ENCODE data around the gene PRKACB.
"Not testable (repeated sequence)": the region's sequence is repeated elsewhere in the genome, so short reads cannot be mapped to it uniquely, and the experiment has no call there.

Gene PRKACB

DNA sequence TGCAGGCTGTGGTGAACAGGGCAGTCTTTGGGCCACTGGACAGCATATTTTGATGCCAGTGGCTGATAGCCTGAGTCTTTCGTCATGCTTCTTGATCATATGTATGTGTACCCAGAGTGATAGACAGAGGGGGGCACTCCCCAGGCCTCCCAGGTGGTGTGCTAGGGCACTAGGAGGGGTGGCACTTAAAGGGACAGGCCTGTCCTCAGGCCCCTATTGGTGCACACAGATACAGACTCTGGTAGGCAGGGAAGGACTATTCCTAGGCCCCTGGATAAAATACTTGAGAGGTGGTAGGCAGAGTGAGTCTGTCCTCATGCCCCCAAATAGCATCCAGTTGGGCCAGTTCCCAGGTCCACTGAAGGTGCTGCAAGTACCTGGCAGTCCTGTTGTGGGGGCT lies 80.8 kb downstream of the PRKACB start:
- DNase-seq: no peak

GRCh38 chr1:84225646-84226045 lies 81.6 kb downstream of the PRKACB start:
- DNase-seq: peak; percentile 66

DNA sequence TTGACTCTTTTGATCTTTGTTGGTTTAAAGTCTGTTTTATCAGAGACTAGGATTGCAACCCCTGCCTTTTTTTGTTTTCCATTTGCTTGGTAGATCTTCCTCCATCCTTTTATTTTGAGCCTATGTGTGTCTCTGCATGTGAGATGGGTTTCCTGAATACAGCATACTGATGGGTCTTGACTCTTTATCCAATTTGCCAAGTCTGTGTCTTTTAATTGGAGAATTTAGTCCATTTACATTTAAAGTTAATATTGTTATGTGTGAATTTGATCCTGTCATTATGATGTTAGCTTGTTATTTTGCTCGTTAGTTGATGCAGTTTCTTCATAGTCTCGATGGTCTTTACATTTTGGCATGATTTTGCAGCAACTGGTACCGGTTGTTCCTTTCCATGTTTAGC lies 88.6 kb downstream of the PRKACB start:
- not testable (repeated sequence) for DNase-seq

- DNase-seq: no peak
Observed at GRCh38 chr1:84236256-84236655, 92.2 kb downstream of the PRKACB start.

DNA sequence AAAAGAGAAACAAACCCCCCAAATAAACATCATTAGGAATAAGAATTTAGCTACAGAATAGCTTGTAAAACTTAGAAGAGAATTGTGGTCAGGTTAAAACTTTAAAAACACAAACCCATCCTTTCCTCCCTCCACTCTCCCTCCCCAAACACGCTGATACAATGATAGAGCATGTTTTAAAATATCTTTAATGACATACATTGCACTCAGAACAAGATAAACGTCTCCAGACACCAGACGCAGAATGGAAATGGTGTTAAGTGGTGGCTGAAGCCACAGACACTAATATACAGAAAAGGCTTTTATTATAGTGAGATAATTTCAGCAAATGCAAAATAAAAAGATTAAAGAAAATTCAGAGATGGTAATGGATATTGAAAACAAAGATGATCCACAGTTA lies 98.6 kb downstream of the PRKACB start:
- peak; percentile 42 for DNase-seq

- DNase-seq: peak; percentile 80
Observed at GRCh38 chr1:84245563-84245962, 101.5 kb downstream of the PRKACB start.

DNA sequence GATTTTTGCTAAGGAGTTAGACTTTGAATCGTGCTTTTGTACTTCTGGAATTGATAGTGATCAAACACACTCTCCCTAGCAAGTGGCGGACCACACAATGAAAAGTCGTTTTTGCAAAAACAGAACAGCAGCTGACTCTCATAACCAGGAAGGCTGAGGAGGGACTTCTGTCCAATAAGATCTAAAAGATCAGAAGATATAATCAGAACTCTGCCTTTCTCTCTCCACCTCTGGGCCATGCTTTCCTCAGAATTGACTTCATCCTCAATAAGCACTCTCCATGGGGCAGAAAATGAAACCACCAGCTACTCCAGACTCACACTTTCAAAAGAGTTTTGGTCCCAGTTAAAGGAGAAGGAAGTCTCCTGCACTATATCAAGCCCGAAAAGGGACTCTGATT lies 102.1 kb downstream of the PRKACB start:
- DNase-seq: peak; percentile 41

- DNase-seq: peak; percentile 21
Observed at GRCh38 chr1:84247425-84248220, 103.6 kb downstream of the PRKACB start.

DNA sequence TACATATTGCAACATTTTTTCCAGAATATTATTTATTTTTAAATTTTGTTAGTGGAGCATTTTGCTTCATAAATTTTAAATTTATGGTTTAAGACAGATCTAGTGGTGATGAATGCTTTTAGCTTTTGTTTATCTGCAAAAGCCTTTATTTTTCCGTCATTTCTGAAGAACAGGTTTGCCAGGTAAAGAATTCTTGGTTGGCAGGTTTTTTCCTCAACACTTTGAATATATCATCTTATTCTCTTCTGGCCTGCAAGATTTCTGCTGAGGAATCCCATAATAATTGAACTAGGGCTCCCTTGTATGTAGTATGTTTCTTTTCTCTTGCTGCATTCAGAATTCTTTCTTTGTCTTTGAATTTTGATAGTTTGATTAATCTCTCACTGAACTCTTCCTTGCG lies 106.6 kb downstream of the PRKACB start:
- DNase-seq: no peak

DNA sequence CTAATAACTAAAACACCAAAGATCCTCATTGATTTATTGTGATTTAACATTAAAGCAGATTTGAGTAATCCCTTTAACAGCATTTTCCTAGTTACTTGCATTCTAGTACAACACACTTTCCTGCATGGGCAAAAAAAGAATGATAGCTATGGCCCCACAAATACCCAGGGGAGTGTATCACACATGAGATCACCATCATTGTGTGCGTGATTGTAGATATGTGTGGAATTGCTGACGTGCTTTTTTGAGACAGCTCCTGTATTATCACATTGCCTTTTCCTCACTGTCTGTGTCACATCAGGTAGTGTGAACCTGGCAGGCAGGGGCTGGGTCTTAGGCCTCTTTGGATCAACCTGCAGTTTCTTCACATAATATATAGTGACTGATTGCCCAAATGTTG lies 109.0 kb downstream of the PRKACB start:
- no peak for DNase-seq

DNA sequence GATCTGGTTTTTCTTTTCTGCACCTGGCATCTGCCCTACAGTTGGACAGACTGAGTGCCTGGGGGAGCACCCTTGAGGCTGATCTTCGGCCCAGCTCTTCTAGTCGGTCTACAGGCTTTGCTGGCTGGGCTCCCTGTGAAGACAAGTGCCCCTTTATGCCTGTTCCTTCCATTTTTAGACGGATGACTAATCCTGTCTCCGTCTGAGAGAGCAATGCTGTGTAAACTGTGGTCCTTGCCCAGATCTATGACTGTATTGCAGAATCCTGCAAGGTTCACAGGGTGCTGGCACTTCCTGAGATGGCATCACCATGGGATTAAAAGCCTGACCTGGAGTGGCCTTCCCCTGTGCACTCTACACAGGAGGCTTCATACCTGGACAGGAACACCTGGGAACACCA lies 109.8 kb downstream of the PRKACB start:
- no peak for DNase-seq

DNA sequence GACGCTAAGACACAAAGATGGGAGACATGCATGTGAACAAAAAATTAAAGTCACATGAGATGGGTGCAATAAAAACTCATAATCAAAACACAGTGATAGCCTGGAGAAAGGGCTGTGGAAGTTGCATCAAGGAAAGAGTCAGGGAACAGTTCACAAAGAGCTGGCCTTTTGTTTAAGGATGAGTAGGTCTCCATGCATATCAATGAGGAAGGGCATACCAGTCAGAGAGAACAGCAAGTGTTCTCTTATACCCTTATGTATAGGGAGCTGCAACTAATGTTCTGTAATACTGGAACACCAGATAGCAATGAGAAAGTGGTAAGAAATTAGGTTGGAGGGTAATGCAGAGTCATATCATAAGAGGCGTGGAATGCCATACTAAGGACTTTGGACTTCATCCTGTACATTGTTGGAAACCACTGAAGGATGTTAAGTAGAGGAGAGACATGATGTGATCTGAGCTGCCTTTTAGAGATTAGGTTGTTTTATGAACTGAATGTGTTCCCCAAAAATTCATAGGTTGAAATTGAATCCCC lies 110.7 kb downstream of the PRKACB start:
- no peak for DNase-seq

- peak; percentile 77 for DNase-seq
Observed at GRCh38 chr1:84255582-84255981, 111.5 kb downstream of the PRKACB start.

- no peak for DNase-seq
Observed at GRCh38 chr1:84257617-84258016, 113.5 kb downstream of the PRKACB start.

DNA sequence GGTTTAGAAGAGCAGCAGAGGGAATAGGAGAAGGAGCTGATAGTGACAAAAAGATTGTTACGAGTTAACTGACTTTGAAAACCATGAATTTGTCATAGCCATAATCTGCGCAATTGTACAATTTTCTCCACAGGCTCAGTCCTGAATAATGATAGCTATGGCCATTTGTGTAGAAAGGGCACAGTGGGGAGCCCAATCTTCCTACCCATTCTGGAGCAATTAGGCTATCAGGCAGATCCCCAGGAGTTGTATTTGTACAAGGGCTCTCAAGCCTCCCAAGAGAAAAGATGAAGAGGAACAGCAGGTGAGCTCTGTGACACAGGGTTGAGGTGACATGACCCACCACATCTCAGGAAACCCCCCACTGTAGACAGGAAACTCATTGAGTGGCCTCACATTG lies 115.3 kb downstream of the PRKACB start:
- no peak for DNase-seq

DNA sequence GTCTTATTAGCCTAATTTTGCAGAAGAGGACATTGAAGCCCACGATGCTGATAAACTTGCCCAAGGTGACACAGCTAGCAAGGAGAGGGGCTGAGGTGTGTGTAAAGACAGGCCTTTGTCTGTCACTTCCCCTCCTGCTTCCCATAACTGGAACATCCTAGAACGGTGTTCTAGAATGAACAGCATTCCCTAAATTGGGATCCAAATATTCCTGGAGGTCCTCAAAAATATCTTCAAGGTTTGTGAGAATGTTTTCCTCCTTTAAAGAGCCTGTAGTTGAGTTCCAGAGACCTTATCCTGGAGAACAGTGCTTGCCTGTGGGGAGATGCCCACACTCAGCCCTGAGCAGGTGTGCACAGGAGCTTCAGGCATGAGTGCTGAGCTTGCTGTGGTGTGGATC lies 115.9 kb downstream of the PRKACB start:
- DNase-seq: no peak

DNA sequence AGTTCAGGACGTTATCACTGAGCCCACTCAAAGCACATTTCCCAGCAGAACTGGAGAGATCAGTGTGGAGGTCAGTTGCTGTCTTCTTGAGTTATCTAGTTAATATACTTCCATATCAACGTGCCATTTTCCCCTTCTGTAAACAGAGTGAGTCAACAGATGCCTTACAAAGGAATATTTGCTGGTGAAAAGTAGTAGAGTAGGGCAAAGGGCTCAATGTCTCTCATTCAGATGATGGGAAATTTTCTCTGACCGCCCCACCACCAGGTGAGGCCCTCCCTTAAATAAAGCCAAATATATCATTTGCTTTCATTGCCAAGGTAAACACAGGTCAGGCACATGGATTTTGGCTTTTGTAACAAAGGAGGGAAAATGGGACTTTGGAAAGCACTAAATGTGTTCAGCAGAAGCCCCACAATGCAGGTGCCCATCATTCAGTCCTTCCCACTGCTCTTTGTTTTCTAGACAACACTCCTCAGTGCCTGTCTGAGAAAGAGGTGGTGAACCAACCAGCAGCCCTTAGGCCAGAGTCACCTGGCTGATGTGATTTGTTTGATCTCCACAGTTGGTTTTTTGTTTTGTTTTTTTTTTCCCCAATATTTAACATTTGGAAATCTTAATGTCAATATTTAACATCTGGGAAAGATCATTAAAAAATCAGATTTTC lies 116.9 kb downstream of the PRKACB start:
- peak; percentile 13 for DNase-seq

DNA sequence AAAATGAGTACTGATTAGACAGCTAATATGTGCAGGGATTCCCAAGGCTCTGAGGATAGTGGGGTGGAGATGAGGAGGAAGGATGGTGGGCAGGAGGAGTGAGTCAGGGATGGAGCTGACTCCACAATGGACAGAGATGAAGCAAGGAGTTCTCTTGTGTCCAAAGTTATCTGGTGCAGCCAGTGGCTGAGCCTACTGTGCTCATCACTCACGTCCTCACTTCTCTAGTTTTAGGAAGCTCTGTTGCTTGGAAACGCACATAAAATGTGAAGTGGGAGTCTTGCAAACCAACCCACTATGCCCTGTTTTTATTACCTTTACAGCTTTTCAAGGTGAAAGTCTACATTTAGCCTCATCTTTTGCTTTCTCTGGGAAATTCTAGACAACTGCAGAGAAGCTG lies 120.9 kb downstream of the PRKACB start:
- no peak for DNase-seq

- DNase-seq: no peak
Observed at GRCh38 chr1:84265867-84266266, 121.8 kb downstream of the PRKACB start.

DNA sequence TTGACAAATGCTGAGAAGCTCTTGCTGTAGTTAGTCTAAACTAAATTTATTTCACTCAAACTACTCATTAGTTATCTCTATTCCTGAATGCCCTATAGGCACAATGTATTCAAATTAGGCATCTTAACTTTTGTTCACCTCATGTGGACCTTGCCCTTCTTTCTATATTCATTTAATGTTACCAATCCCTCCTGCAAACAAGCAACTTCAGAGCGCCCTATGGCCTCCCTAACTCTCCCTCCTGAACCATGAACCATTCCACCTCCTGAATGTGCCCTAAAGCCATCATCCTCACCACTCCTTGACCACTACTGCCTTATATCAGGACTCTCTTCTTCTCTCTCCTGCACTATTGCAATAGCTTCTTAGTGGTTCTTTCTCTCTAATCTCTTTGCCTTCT lies 122.7 kb downstream of the PRKACB start:
- no peak for DNase-seq

DNA sequence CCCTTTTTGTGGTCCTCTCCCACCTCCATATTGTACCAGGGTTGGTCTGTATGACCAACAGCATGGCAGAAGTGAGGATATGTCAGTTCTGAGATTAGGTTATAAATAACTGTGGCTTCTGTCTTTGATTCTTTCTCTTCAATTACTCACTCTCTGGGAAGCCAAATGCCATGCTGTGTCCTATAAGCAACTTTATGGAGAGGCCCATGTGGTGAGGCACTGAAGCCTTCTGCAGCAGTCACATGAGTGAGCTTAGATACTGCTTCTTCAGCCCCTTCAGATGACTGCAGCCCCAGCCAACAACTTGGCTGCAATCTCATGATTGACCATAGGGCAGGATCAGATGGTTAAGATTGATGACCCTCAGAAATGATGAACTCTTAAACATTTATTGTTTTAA lies 123.4 kb downstream of the PRKACB start:
- no peak for DNase-seq

DNA sequence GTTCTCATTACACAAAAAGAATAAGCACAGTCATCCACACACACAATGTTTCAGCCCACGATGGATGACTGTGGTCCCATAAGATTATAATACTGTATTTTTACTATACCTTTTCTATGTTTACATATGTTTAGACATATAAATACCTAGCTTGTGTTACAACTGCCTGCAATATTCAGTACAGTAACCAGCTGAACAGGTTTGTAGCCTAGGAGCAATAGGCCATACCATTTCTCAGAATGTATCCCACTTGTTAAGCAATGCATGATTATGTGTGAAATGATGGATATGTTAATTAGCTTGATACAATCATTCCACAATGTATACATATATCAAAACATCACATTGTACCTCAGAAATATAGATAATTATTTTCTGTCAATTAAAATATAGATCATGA lies 124.3 kb downstream of the PRKACB start:
- no peak for DNase-seq

DNA sequence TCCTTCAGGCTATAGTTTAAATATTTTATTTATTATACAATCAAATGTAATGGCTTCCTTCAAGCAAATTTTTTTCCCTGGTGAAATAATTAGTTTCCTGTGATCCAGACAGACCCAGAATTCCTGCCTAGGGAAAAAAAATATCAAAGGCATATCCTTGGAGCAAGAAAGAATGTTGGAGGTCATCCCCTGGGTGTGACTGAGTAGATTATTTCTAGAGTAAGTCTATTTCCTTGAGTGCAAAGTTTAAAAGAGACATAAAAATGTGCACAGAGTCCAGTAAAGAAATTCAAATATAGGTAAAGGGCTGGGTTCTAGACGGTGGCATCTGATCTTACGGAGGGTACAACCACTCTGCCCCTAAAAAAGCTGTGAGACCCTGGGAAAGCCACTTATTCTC lies 125.2 kb downstream of the PRKACB start:
- DNase-seq: no peak

- DNase-seq: no peak
Observed at GRCh38 chr1:84271441-84272151, 127.5 kb downstream of the PRKACB start.
